ENCODE measurements around the gene OPCML.

The OPCML gene

DNA sequence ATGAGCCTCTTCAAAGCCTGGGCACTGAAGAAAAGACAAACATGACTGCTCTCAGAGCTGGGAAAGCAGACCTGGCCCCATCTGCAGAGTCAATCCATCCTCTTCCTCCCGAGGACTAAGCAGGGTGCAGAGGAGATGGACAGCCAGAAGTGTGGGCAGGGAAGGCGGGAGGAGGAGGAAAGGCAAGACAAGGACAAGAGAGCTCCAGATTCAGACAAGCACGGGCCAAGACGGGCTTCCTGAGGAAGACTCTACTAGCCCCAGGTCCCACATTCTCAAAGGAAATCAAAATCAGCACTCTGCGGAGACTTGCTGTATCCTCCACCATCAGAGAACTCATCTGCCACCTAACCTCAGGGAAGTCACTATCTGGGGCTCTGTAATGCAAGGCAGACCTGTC, 28.5 kb downstream of the OPCML start:
- DNase-seq (ENCODE audit: extremely low read depth in 1 of 2, low read depth in 1 of 2) = no peak

DNA sequence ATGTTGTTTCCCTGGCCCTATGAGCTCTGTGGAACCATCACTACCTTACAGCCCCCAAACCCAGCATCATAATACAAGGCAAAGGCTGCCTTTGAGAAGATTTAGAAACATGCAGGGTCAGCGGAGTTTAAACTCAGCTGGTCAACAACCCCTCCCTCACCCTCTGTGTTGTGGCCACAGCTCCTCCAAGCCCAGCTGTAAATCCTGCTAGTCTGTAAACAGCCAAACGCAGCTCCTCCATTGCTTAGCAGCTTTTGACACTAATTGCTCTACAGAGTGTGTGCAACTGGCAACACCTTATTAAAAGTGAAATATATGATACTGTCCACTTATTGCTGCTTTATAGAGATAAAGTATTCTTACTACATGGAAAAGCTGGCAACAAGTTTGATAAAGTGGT, 29.1 kb downstream of the OPCML start:
- no peak for DNase-seq (ENCODE audit: extremely low read depth in 1 of 2, low read depth in 1 of 2)

DNA sequence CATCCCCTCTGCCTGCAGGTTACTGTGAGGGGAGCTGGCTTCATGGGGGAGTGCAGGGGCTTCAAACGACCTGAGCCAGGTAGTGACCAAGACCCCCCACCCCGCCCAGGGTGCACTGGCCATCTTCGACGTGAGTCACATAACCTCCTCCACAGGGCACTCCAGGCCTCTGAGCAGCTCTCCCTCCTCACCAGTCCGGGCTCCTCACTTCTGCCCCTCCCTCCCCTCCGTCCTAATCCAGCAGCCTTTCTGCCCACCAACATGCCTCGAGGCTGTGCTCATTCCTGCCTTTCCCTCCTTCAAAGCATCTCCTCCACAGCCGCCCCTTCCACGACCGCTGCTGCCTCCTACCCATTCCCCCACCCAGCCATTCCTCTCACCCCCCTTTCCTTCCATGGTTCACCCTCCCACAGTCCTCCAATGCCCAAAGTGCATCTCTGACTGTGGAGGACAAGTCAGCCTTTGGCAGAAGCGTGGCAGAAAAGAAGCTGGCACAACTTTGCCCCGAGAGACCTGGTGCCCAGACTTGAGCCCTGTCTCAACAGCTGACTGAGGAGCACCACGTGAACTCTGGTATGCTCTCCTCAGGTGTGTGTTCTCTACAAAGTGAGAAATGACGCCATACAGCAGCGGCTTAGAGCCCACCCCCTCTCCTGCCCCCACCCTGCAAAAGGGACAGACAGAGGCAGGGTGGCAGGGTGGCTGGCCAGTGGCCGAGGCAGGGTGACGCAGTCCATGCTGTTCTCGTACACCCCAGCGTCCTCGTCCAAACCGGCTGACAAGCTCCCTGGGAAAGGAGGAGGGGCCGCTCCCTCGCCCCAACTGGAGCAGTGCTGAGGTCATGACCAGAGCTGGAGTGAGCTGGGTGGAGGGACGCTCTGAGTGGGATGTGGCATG, 30.4 kb downstream of the OPCML start:
- DNase-seq (ENCODE audit: extremely low read depth in 1 of 2, low read depth in 1 of 2) = no peak

DNA sequence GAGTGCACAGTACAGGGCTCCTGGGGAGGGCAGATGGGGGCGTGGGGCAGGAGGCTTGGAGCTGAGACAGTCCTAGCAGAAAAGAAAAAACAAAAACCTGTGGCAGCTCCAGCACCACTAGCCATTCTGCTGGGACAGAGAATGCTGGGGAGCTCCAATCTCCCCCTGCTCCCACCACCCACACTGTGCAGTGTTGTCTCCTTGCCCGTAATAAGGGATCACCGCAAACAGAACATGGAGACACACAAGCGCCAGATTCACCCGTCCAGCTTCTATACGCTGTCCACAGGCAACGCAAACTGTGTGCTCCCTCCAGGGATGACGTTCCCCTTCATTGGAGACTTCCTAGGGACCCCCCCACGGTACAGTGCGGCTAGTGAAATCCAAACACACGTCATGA, 31.4 kb downstream of the OPCML start:
- no peak for DNase-seq (ENCODE audit: extremely low read depth in 1 of 2, low read depth in 1 of 2)

- no peak for DNase-seq (ENCODE audit: extremely low read depth in 1 of 2, low read depth in 1 of 2)
Observed at GRCh38 chr11:133500435-133500834, 31.9 kb downstream of the OPCML start.

- DNase-seq (ENCODE audit: extremely low read depth in 1 of 2, low read depth in 1 of 2) = no peak
Observed at GRCh38 chr11:133498969-133499368, 33.3 kb downstream of the OPCML start.

- DNase-seq (ENCODE audit: extremely low read depth in 1 of 2, low read depth in 1 of 2) = no peak
Observed at GRCh38 chr11:133497477-133498140, 34.7 kb downstream of the OPCML start.

DNA sequence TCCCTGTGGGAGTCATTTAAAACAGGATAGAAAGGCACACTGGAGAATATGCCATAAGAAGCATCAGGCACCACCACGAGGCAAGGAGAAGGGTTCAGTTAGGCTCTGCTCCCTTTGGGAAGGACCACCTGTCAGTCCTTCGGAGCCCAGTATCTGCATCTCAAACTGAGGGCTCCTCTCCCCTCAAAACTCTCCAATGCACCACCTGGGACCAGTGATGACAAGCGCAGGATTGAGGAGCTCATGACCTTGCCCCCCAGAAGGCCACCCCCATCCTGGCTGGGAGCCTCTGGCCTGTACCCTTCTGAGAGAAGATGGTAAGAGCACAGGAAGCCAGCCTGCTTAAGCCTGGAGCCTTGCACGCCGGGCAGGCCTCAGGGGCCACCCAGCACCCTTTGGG, 39.4 kb downstream of the OPCML start:
- DNase-seq (ENCODE audit: extremely low read depth in 1 of 2, low read depth in 1 of 2) = no peak

DNA sequence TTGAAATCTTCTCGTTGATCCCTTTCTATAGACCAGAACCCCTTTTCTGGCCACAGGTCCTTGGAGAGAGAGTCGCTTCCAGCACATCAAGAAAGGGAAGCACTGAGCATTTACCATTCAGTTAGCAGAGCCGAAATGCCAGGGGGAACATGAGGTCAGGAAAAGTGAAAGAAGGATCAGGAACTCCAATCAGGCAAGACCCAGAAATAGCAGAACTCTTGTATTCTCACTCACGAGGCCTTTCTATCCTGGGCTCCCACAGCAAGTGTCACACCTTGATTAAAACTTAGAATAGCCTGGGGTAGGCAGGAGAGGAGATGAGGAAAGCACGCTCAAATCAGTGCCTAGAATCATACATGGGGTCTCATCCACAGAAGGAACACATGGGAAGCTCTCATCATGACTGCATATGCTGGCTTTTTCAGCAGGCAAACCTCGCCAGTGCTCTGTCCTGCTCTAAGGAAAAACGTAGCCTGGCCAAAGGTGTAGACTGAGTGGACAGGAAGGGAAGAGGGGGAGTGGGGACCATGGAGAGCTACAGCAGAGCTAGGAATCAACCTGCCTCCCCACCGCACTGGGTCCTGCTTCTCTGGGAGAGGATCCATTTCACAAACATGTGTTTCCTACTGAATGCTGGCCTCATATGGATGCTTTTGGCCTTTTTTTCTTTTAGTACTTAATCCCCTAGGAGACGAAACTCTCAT, 40.5 kb downstream of the OPCML start:
- no peak for DNase-seq (ENCODE audit: extremely low read depth in 1 of 2, low read depth in 1 of 2)

- no peak for DNase-seq (ENCODE audit: extremely low read depth in 1 of 2, low read depth in 1 of 2)
Observed at GRCh38 chr11:133480722-133481121, 51.6 kb downstream of the OPCML start.

DNA sequence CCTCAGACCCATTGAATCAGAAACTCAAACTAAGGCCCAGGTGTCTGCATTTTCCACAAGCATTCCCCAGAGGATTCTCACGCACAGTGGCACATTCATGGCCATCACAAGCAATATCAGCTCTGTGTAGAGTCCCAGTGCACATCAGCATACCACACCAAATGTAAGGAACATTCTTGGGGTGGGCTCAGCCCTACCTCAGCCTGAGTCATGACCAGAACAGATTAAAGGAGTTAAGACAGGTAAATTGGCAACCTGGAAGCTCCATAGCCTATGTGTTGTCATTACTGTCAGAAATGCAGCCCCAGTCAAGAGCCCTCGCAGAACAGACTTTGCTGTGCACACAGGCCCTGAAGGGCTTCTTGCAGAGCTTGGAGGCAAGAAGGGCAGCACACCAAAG, 53.1 kb downstream of the OPCML start:
- no peak for DNase-seq (ENCODE audit: extremely low read depth in 1 of 2, low read depth in 1 of 2)

GRCh38 chr11:133477251-133477625, 55.1 kb downstream of the OPCML start:
- no peak for DNase-seq (ENCODE audit: extremely low read depth in 1 of 2, low read depth in 1 of 2)

GRCh38 chr11:133476570-133477250, 55.6 kb downstream of the OPCML start:
- no peak for DNase-seq (ENCODE audit: extremely low read depth in 1 of 2, low read depth in 1 of 2)

DNA sequence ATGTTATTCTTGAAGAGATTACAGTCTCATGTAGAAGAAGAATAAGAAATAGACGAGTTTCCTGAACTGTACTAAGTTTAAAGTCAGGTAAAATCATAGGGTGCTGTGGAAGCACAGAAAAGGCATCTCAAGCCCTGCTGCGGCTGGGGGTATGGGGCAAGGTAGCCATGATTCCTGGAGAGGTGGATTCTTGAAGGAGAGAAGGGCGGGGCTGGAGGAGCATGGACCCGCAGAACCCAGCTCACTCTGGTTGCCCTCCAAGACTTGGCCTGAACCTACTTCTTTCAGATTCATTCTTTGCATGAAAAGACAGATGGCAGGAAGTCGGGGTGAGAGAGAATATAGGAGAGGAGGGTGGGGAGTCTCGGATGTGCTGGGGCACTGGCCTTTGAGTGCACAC, 57.8 kb downstream of the OPCML start:
- no peak for DNase-seq (ENCODE audit: extremely low read depth in 1 of 2, low read depth in 1 of 2)

- no peak for DNase-seq (ENCODE audit: extremely low read depth in 1 of 2, low read depth in 1 of 2)
Observed at GRCh38 chr11:133467686-133468085, 64.6 kb downstream of the OPCML start.

DNA sequence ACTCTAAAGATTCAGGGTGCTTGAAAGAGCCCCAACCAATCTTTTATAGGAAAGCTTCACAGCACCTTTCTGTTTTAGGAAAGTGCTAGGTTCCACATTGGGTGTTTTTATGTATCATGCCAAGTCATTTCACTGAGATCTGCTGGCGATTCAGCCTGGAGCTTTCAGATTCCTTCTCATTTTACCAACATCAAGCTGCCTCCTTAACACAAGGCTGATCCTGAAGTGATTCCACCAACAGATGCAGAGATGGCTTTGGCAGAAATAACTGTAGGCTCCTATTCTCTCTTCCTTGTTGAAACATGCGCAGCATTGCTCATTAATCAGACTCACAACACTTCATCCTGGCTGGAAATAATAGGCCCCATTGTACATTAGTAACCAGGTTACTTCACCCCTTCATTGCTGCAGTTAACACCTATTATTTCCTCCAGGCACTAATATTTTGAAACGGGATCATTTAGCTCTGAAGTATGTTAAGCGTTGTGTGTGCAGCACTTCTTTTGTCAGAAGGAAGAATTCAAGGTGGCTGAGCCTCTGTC, 89.0 kb downstream of the OPCML start:
- no peak for DNase-seq (ENCODE audit: extremely low read depth in 1 of 2, low read depth in 1 of 2)

GRCh38 chr11:133441964-133442660, 90.2 kb downstream of the OPCML start:
- no peak for DNase-seq (ENCODE audit: extremely low read depth in 1 of 2, low read depth in 1 of 2)

- no peak for DNase-seq (ENCODE audit: extremely low read depth in 1 of 2, low read depth in 1 of 2)
Observed at GRCh38 chr11:133425992-133426391, 106.3 kb downstream of the OPCML start.

GRCh38 chr11:133425245-133425644, 107.1 kb downstream of the OPCML start:
- no peak for DNase-seq (ENCODE audit: extremely low read depth in 1 of 2, low read depth in 1 of 2)

- DNase-seq (ENCODE audit: extremely low read depth in 1 of 2, low read depth in 1 of 2) = no peak
Observed at GRCh38 chr11:133418218-133418617, 114.1 kb downstream of the OPCML start.
